ENCODE measurements around the gene CPEB1. TPM values are rescaled to one million over a fixed set of nuclear protein-coding genes. Genes with fewer than 3 reads are reported as not detected.
A peak's percentile ranks its signal among the peaks of the same experiment; 100 is the strongest.

Gene CPEB1
- total and polyA plus RNA-seq, 8 donors, result 0.42 to 2.9 (median 1.1) TPM

DNA sequence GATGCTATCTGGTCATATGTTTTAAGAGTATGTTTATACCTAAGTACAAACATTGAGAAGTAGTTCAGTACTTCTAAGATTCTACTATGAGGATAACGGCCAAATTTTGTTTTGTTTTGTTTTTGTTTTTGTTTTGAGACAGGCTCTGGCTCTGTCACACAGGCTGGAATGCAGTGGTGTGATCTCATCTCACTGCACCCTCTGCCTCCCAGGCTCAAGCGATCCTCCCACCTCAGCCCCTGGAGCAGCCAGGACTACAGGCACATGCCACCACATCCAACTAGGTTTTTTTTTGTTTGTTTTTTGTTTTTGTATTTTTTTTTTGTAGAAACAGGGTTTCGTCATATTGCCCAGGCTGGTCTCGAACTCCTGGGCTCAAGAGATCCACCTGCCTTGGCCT is 59.4 kb downstream of the CPEB1 start:
- H3K27ac ChIP-seq, result no peak overlapping the region
- H3K27me3 ChIP-seq, result peaks cover 0 to 6% (median 0%) of the 10 kb centered on the region in 4 donors
- DNase-seq (no peak), FAIRE-seq (no peak), ATAC-seq (no peak)
- 78 to 86% methylated on average over 4 of the region's 4 CpGs for WGBS, 2 donors
- H3K4me1 ChIP-seq, result no peaks in the 10 kb centered on the region
- no peaks in the 10 kb centered on the region for H3K36me3 ChIP-seq
- H3K9me3 ChIP-seq, result no peaks in the 10 kb centered on the region
- no peak overlapping the region for H3K4me3 ChIP-seq
- TF ChIP-seq, protein P1, sequence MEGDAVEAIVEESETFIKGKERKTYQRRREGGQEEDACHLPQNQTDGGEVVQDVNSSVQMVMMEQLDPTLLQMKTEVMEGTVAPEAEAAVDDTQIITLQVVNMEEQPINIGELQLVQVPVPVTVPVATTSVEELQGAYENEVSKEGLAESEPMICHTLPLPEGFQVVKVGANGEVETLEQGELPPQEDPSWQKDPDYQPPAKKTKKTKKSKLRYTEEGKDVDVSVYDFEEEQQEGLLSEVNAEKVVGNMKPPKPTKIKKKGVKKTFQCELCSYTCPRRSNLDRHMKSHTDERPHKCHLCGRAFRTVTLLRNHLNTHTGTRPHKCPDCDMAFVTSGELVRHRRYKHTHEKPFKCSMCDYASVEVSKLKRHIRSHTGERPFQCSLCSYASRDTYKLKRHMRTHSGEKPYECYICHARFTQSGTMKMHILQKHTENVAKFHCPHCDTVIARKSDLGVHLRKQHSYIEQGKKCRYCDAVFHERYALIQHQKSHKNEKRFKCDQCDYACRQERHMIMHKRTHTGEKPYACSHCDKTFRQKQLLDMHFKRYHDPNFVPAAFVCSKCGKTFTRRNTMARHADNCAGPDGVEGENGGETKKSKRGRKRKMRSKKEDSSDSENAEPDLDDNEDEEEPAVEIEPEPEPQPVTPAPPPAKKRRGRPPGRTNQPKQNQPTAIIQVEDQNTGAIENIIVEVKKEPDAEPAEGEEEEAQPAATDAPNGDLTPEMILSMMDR (IDR thresholded peaks at IDR 0.05), result no peak
- intact Hi-C loops (cut with DNase I), result no loop called here

DNA sequence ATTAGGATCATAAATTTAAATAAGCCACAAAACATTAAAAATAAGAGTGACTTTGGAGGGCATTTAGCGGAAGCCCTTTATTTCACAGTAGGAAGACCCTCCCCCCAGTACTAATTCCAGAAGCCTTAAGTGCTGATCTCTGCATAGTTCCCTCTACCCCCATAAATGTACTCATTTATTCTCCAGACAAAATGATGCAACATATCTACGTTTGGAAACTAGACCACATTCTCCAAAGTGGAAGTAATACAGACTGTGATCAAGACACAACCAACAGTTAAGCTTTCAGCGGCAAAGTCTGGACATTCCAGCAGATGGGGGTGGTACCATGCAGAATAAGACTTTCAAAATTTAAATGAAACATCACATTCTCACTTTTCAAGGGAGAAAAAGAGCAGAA is 62.1 kb downstream of the CPEB1 start:
- DNase-seq (no peak), ATAC-seq (peak in 3 of 4 donors; percentile 57 to 69 (median 59)), FAIRE-seq (no peak)
- H3K27ac ChIP-seq, result no peak overlapping the region
- H3K27me3 ChIP-seq, result peaks cover 0 to 6% (median 0%) of the 10 kb centered on the region in 4 donors
- H3K4me1 ChIP-seq, result no peaks in the 10 kb centered on the region
- WGBS, 2 donors, result 46 to 47% methylated on average over 3 of the region's 3 CpGs
- intact Hi-C loops (cut with DNase I), result no loop called here
- no peak overlapping the region for H3K4me3 ChIP-seq
- H3K9me3 ChIP-seq, result no peaks in the 10 kb centered on the region
- TF ChIP-seq, protein P1 (IDR thresholded peaks at IDR 0.05), result no peak
- no peaks in the 10 kb centered on the region for H3K36me3 ChIP-seq

DNA sequence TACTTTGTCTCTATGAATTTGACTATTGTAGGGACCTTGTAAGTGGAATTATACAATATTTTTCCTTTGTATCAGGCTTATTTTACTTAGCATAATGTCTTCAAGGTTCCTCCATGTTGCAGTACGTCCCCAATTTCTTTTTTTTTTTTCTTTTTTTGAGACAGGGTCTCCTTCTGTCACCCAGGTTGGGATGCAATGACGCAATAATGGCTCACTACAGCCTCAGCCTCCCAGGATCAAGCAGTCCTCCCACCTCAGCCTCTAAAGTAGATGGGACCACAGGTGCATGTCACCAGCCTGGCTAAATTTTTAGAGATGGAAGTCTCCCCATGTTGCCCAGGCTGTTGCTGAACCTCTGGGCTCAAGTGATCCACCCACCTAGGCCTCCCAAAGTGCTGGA is 66.5 kb downstream of the CPEB1 start:
- intact Hi-C loops (cut with DNase I), result no loop called here
- ATAC-seq (no peak), DNase-seq (no peak), FAIRE-seq (no peak)
- TF ChIP-seq, protein P1 (IDR thresholded peaks at IDR 0.05), result no peak
- Histone ChIP-seq H3K36me3 (no peaks in the 10 kb centered on the region), H3K27me3 (peaks cover 0 to 6% (median 0%) of the 10 kb centered on the region in 4 donors), H3K4me3 (no peak overlapping the region), H3K9me3 (no peaks in the 10 kb centered on the region), H3K27ac (no peak overlapping the region), H3K4me1 (no peaks in the 10 kb centered on the region)
- 62 to 72% methylated on average over 2 of the region's 2 CpGs for WGBS, 2 donors

DNA sequence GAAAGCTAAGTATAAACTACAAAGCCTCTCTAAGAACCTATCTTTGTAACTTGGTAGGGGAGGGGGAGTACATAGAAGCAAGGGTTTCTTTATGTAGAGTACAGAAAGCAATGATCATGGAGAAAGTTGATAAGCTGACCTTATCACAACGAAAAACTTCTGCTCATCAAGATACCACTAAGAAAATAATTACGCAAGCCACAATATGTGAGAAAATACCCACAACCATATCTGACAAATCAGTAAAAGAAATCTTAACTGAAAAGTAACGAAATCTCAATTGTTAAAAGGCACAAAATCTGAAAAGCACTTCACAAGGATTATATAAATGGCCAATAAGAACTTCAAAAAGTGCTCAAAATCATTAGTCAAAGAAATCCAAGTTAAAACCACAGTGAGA is 71.8 kb downstream of the CPEB1 start:
- TF ChIP-seq, protein P1 (IDR thresholded peaks at IDR 0.05), result no peak
- Histone ChIP-seq H3K4me3 (no peak overlapping the region), H3K27ac (no peak overlapping the region), H3K4me1 (peaks cover 0 to 7% (median 0%) of the 10 kb centered on the region in 3 donors), H3K9me3 (no peaks in the 10 kb centered on the region), H3K27me3 (no peaks in the 10 kb centered on the region), H3K36me3 (no peaks in the 10 kb centered on the region)
- intact Hi-C loops (cut with DNase I), result no loop called here
- DNase-seq, result no peak
- 62 to 70% methylated on average over 3 of the region's 3 CpGs for WGBS, 2 donors
- FAIRE-seq, result no peak
- ATAC-seq, result no peak

DNA sequence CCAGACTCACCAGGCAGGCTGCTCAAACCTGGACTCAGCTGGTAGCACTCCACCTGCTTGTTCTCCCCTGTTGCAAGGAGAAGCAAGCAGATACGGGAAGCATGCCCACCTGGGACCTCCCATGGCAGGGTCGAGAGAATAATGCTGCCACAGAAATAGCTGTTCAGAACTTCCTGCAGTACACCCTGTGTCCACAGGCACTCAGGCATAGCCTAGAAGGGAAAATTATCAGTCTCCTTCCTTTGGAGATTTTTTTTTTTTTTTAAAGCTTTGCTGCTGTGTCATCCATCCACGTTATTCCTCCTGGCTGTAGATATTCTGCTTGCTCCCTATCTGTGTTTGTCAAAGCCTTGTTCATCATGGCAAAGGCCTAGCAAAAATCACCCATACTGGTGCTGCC is 74.2 kb downstream of the CPEB1 start:
- ATAC-seq (no peak), FAIRE-seq (no peak)
- TF ChIP-seq, protein P1 (IDR thresholded peaks at IDR 0.05), result no peak

More for the DNA sequence above, 74.2 kb downstream of the CPEB1 start:
- Histone ChIP-seq H3K9me3 (no peaks in the 10 kb centered on the region), H3K27ac (no peak overlapping the region), H3K4me1 (peaks cover 0 to 7% (median 0%) of the 10 kb centered on the region in 3 donors), H3K36me3 (no peaks in the 10 kb centered on the region), H3K4me3 (no peak overlapping the region), H3K27me3 (no peaks in the 10 kb centered on the region)
- no peak for DNase-seq
- intact Hi-C loops (cut with DNase I), result no loop called here
- 75 to 80% methylated on average over 3 of the region's 3 CpGs for WGBS, 2 donors
